ENCODE measurements around the gene IARS2. TPM values are rescaled to one million over a fixed set of nuclear protein-coding genes. Genes with fewer than 3 reads are reported as not detected.

IARS2 gene
- total RNA-seq = 10 to 100 TPM; 75.0 to 75.2 TPM

- intact Hi-C loops (cut with micrococcal nuclease) = loop anchor here (5.0 kb wide), 1 partner anchor 47 kb away; the partner anchor contains the start of gene EPRS1
- peaks cover 14% of the 10 kb centered on the region for H3K36me3 Mint-ChIP-seq (ENCODE audit: low read depth)
- H3K4me3 Mint-ChIP-seq = peak within 1 kb of the TSS; percentile 78
- DNase-seq = peak; percentile 94
- peak; percentile 82 for ATAC-seq
- no peaks in the 10 kb centered on the region for H3K27me3 Mint-ChIP-seq
- no peaks in the 10 kb centered on the region for H3K9me3 Mint-ChIP-seq
- TF ChIP-seq, protein P1, sequence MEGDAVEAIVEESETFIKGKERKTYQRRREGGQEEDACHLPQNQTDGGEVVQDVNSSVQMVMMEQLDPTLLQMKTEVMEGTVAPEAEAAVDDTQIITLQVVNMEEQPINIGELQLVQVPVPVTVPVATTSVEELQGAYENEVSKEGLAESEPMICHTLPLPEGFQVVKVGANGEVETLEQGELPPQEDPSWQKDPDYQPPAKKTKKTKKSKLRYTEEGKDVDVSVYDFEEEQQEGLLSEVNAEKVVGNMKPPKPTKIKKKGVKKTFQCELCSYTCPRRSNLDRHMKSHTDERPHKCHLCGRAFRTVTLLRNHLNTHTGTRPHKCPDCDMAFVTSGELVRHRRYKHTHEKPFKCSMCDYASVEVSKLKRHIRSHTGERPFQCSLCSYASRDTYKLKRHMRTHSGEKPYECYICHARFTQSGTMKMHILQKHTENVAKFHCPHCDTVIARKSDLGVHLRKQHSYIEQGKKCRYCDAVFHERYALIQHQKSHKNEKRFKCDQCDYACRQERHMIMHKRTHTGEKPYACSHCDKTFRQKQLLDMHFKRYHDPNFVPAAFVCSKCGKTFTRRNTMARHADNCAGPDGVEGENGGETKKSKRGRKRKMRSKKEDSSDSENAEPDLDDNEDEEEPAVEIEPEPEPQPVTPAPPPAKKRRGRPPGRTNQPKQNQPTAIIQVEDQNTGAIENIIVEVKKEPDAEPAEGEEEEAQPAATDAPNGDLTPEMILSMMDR (IDR thresholded peaks at IDR 0.05) = no peak
- H3K4me1 Mint-ChIP-seq (ENCODE audit: low read depth) = peaks cover 27% of the 10 kb centered on the region
- peak within 1 kb of the TSS; percentile 73 for H3K27ac Mint-ChIP-seq
- CTCF ChIA-PET = interaction anchor here (0.6 to 1.1 kb wide), 3 partner anchors 9 to 128 kb away, joined by 3 to 4 read pairs (median 3); no protein-coding TSS in a partner anchor
- POLR2A ChIA-PET = interaction anchor here (1.2 kb wide), 1 partner anchor 47 kb away, joined by 3 read pairs; no protein-coding TSS in a partner anchor
Observed at GRCh38 chr1:220094016-220094911, at the start of gene IARS2. Gene IARS2, plus strand, starts transcription at chr1:220094132. Its CDS starts 85 bp downstream, at chr1:220094217.

GRCh38 chr1:220044678-220045355 lies 49.1 kb upstream of the IARS2 start:
- DNase-seq (no peak), ATAC-seq (no peak)
- Mint-ChIP-seq H3K4me1 (ENCODE audit: low read depth) (peaks cover 40% of the 10 kb centered on the region), H3K27ac (peak overlapping the region; percentile 97), H3K4me3 (peak overlapping the region; percentile 99), H3K9me3 (no peaks in the 10 kb centered on the region), H3K27me3 (no peaks in the 10 kb centered on the region), H3K36me3 (ENCODE audit: low read depth) (peaks cover 39% of the 10 kb centered on the region)
- CTCF ChIA-PET = no interaction called here
- TF ChIP-seq, protein P1 (IDR thresholded peaks at IDR 0.05) = no peak
- intact Hi-C loops (cut with micrococcal nuclease) = loop anchor here (5.0 kb wide), 1 partner anchor 47 kb away; the partner anchor contains the start of gene IARS2
- POLR2A ChIA-PET = interaction anchor here (0.7 to 1.2 kb wide), 2 partner anchors 26 to 55 kb away, joined by 3 read pairs; no protein-coding TSS in a partner anchor

- Mint-ChIP-seq H3K4me1 (ENCODE audit: low read depth) (peaks cover 38% of the 10 kb centered on the region), H3K27ac (peak overlapping the region; percentile 97), H3K9me3 (no peaks in the 10 kb centered on the region), H3K36me3 (ENCODE audit: low read depth) (peaks cover 36% of the 10 kb centered on the region), H3K4me3 (peak overlapping the region; percentile 99), H3K27me3 (no peaks in the 10 kb centered on the region)
- CTCF ChIA-PET = interaction anchor here (1.2 kb wide), 1 partner anchor 68 kb away, joined by 3 read pairs; no protein-coding TSS in a partner anchor
- DNase-seq (peak; percentile 27), ATAC-seq (no peak)
- POLR2A ChIA-PET = interaction anchor here (0.7 to 1.2 kb wide), 2 partner anchors 27 to 56 kb away, joined by 3 read pairs; no protein-coding TSS in a partner anchor
- intact Hi-C loops (cut with micrococcal nuclease) = loop anchor here (5.0 kb wide), 1 partner anchor 47 kb away; the partner anchor contains the start of gene IARS2
- TF ChIP-seq, protein P1 (IDR thresholded peaks at IDR 0.05) = no peak
Observed at GRCh38 chr1:220045356-220046051, 48.4 kb upstream of the IARS2 start.

DNA sequence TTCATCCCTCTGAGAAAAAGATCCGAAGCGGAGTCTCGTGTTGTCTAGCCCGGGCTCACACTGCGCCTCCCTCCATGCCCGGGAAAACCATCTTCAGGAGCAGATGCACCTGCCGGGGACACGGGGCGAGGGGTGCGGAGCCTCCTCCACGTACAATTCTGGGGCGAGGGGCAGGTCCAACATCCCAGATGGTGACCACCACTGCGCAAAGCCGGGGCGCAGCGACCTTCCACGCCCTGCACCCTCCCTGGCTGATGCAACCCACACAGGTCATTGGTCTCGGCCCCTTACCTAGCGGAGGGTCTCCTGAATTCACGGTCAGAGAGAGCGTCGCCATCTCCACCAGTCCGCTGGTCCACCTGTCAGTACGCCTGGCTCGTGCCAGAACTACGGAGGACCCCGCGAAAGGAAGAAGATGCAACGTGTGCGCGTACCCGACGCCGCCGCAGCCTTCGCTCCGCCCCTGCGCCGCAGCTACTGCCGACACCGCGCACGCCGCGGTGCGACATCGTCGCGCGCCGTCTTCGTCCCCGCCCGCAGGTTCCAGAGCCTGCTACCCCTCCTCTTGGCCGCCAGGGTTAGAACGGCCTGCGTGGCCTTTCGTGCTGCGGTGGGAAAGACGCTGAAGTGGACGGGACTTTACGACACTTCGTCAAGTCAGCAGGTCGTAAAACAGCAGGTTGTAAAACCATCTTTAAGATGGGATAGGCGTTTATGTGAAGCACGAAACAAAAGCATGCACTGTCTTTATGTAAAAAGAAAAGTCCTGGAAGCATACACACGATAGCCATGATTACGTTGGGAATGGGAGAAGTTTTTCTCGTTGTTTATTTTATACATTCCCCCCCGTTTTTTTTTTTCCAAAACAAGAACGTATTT lies 47.6 kb upstream of the IARS2 start, which contains the start of gene EPRS1:
Gene EPRS1 (minus strand): TSS at position 454 of the 879 bp plus-strand sequence. CDS start 117 bp downstream, at position 337.
- no peaks in the 10 kb centered on the region for H3K9me3 Mint-ChIP-seq
- DNase-seq (peak; percentile 94), ATAC-seq (peak; percentile 98)
- H3K36me3 Mint-ChIP-seq (ENCODE audit: low read depth) = peaks cover 33% of the 10 kb centered on the region
- H3K27ac Mint-ChIP-seq = peak within 1 kb of the TSS; percentile 97
- CTCF ChIA-PET = interaction anchor here (1.2 kb wide), 1 partner anchor 67 kb away, joined by 3 read pairs; no protein-coding TSS in a partner anchor
- TF ChIP-seq, protein P1 (IDR thresholded peaks at IDR 0.05) = peak; percentile 74
- H3K4me3 Mint-ChIP-seq = peak within 1 kb of the TSS; percentile 99
- POLR2A ChIA-PET = interaction anchor here (1.6 kb wide), 1 partner anchor 48 kb away, joined by 3 read pairs; the partner anchor contains the start of gene IARS2
- intact Hi-C loops (cut with micrococcal nuclease) = loop anchor here (5.0 kb wide), 1 partner anchor 46 kb away; the partner anchor contains the start of gene IARS2
- no peaks in the 10 kb centered on the region for H3K27me3 Mint-ChIP-seq
- H3K4me1 Mint-ChIP-seq (ENCODE audit: low read depth) = peaks cover 33% of the 10 kb centered on the region

Data from activated CD8-positive, alpha-beta T cell treated with anti-CD3 and anti-CD28 coated beads for 36 hours (primary cell).